IPS-15b (cell line): ENCODE data around the gene MRPS34.

Experiments used
- H3K27me3 ChIP-seq: one replicate; pipeline ENCODE4 v1.6.1; 2013; ENCODE audit warnings: low read length; ENCODE audit not compliant: control insufficient read depth, insufficient read depth
- H3K36me3 ChIP-seq: one replicate; pipeline ENCODE4 v1.6.1; 2013; ENCODE audit warnings: low read length; ENCODE audit not compliant: control insufficient read depth, insufficient read depth
- H3K4me1 ChIP-seq: one replicate; pipeline ENCODE4 v1.6.1; 2013; ENCODE audit warnings: mild to moderate bottlenecking, low read length; ENCODE audit not compliant: control insufficient read depth, insufficient read depth
- H3K4me3 ChIP-seq: one replicate; pipeline ENCODE4 v1.5.1; 2013; ENCODE audit warnings: low read depth, low read length
- H3K9ac ChIP-seq: one replicate; pipeline ENCODE4 v1.6.1; 2013; ENCODE audit warnings: low read depth, mild to moderate bottlenecking, low read length
- H3K9me3 ChIP-seq: one replicate; pipeline ENCODE4 v1.6.1; 2013; ENCODE audit warnings: mild to moderate bottlenecking, low read length; ENCODE audit not compliant: control insufficient read depth, insufficient read depth

The MRPS34 gene

GRCh38 chr16:1749152-1750117, 23.5 kb downstream of the MRPS34 start:
- H3K36me3 ChIP-seq = peaks cover 26% of the 10 kb centered on the region

GRCh38 chr16:1747934-1748333, 25.0 kb downstream of the MRPS34 start:
- H3K4me3 ChIP-seq = no peak overlapping the region
- H3K9ac ChIP-seq = no peak overlapping the region
- H3K36me3 ChIP-seq = peaks cover 29% of the 10 kb centered on the region
- H3K9me3 ChIP-seq = no peaks in the 10 kb centered on the region
- no peaks in the 10 kb centered on the region for H3K27me3 ChIP-seq
- H3K4me1 ChIP-seq = no peaks in the 10 kb centered on the region

More at GRCh38 chr16:1749152-1750117, 23.5 kb downstream of the MRPS34 start:
- no peaks in the 10 kb centered on the region for H3K9me3 ChIP-seq
- no peaks in the 10 kb centered on the region for H3K27me3 ChIP-seq
- no peak overlapping the region for H3K9ac ChIP-seq
- no peaks in the 10 kb centered on the region for H3K4me1 ChIP-seq
- H3K4me3 ChIP-seq = no peak overlapping the region

GRCh38 chr16:1746693-1747195, 26.2 kb downstream of the MRPS34 start:
- Histone ChIP-seq H3K9ac (no peak overlapping the region), H3K27me3 (no peaks in the 10 kb centered on the region), H3K4me3 (no peak overlapping the region), H3K9me3 (no peaks in the 10 kb centered on the region), H3K36me3 (peaks cover 23% of the 10 kb centered on the region), H3K4me1 (no peaks in the 10 kb centered on the region)

- H3K36me3 ChIP-seq = peaks cover 20% of the 10 kb centered on the region
- no peak overlapping the region for H3K9ac ChIP-seq
- no peaks in the 10 kb centered on the region for H3K27me3 ChIP-seq
- no peaks in the 10 kb centered on the region for H3K9me3 ChIP-seq
- H3K4me1 ChIP-seq = no peaks in the 10 kb centered on the region
- no peak overlapping the region for H3K4me3 ChIP-seq
These were observed 26.8 kb downstream of the MRPS34 start for GRCh38 chr16:1745900-1746692.

- Histone ChIP-seq H3K27me3 (no peaks in the 10 kb centered on the region), H3K36me3 (peaks cover 26% of the 10 kb centered on the region), H3K4me3 (no peak overlapping the region), H3K9ac (no peak overlapping the region), H3K4me1 (no peaks in the 10 kb centered on the region), H3K9me3 (no peaks in the 10 kb centered on the region)
These were observed 27.6 kb downstream of the MRPS34 start for GRCh38 chr16:1745181-1745899.

DNA sequence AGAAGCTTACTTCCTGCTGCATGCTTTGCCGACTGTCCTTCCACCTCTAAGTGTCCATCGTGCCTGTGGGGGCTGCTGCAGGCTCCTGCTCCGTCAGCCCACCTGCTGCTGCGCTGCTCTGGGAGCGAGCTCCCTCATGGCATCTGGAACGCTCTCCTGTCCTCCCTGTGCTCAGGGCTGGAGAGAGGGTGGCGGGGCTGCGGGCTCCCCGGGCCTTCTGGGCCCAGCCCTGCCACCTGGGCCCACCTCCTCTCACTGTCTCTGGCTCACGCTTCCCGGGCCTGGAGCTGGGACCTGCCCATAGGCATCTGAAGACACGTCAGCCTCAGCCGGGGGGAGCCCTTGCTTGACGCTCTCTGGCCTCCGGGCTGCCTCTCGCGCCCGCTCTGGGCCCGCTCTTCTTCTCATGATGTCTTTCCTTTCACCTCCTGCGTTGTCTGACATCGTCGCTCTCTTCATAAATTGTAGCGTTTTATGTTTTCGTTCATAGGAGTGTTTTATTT, 28.5 kb downstream of the MRPS34 start:
- H3K4me3 ChIP-seq = no peak overlapping the region
- H3K9me3 ChIP-seq = no peaks in the 10 kb centered on the region
- no peaks in the 10 kb centered on the region for H3K4me1 ChIP-seq
- H3K9ac ChIP-seq = no peak overlapping the region
- H3K36me3 ChIP-seq = peaks cover 32% of the 10 kb centered on the region
- no peaks in the 10 kb centered on the region for H3K27me3 ChIP-seq

DNA sequence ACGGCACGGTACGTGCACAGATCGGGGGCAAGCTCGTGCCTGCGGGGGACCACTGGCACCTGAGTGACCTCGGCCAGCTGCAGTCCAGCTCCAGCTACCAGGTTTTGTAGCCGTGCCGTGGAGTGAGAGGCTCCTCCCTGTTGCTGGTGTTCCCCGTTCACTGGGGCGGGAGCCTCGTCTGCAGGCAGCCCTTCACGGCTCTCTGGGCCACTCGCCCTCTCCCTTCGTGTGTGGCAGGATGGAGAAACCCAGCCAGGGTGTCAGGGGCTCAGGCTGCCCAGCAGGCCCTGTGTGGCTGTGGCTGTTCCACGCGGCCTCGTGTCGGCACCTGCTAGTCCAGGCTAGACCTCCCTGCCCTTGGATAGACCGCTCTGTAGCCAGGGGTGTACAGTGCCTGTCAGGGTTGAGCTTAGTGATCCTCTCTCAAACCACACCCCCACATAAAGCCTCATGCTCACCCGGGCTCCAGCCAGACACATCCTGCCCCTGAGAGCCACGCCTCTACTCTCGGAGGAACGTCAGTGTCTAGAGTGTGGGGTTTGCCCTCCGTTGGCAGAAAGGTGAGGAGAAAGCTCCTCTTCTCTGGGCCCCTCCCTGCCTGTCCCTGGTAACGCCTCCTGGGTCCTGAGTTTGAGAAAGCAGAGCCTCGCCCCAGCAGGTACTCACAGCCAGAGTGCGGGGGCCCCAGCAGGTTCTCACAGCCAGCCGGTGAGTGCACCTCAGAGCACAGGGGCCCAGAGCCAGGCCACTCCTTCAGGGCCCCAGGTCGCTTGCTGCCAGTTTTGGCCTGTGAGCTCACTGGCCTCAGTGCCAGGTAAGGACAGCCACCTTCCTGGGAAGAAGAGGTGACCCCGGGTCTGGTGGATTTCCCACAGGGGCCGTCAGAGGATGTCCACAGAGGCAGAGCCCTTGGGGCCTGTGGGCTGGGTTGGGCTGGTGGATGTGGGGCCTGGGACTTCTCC, 29.3 kb downstream of the MRPS34 start:
- Histone ChIP-seq H3K27me3 (no peaks in the 10 kb centered on the region), H3K9me3 (no peaks in the 10 kb centered on the region), H3K4me3 (no peak overlapping the region), H3K36me3 (peaks cover 28% of the 10 kb centered on the region), H3K9ac (no peak overlapping the region), H3K4me1 (no peaks in the 10 kb centered on the region)

DNA sequence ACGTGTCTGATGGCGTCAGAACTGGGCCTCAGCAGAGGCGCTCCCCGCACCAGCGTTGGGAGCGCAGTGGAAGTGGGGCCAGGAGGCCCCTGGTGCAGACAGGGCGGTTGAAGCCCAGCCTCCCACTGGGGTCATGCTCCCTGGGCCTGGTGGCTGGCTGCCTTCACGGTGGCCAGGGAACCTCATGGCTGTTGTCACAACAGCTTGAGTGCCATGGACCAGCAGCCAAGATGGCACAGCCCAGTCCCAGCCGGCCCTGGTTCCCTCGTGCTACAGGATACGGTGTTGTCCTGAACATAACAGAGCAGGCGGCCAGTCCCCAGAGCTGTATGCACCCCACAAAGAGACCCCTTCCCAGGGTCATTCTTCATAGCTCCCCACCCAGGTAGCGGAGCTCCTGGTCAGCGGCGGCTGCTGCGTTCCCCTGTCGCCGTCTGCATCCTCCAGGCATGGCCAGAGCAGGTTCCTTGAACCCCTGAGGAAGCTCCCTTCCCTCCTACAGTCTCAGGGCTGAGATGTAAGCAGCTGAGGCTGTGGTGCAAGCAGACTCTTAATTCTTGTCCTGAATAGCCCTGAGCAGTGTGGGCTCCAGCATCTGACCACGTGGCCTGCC, 31.3 kb downstream of the MRPS34 start:
- H3K4me1 ChIP-seq = no peaks in the 10 kb centered on the region
- no peak overlapping the region for H3K4me3 ChIP-seq
- peaks cover 15% of the 10 kb centered on the region for H3K36me3 ChIP-seq
- peaks cover 3% of the 10 kb centered on the region for H3K9me3 ChIP-seq
- H3K9ac ChIP-seq = no peak overlapping the region
- H3K27me3 ChIP-seq = no peaks in the 10 kb centered on the region

- Histone ChIP-seq H3K9me3 (peaks cover 3% of the 10 kb centered on the region), H3K9ac (no peak overlapping the region), H3K4me1 (no peaks in the 10 kb centered on the region), H3K36me3 (peaks cover 15% of the 10 kb centered on the region), H3K27me3 (no peaks in the 10 kb centered on the region), H3K4me3 (no peak overlapping the region)
These were observed 32.0 kb downstream of the MRPS34 start for GRCh38 chr16:1740781-1741490.

GRCh38 chr16:1740234-1740633, 32.7 kb downstream of the MRPS34 start:
- H3K9me3 ChIP-seq = peaks cover 3% of the 10 kb centered on the region
- H3K36me3 ChIP-seq = peaks cover 15% of the 10 kb centered on the region
- H3K27me3 ChIP-seq = no peaks in the 10 kb centered on the region
- H3K4me1 ChIP-seq = no peaks in the 10 kb centered on the region
- H3K4me3 ChIP-seq = no peak overlapping the region
- H3K9ac ChIP-seq = no peak overlapping the region
